Measurements from ENCODE around the gene REG4.

Gene REG4

DNA sequence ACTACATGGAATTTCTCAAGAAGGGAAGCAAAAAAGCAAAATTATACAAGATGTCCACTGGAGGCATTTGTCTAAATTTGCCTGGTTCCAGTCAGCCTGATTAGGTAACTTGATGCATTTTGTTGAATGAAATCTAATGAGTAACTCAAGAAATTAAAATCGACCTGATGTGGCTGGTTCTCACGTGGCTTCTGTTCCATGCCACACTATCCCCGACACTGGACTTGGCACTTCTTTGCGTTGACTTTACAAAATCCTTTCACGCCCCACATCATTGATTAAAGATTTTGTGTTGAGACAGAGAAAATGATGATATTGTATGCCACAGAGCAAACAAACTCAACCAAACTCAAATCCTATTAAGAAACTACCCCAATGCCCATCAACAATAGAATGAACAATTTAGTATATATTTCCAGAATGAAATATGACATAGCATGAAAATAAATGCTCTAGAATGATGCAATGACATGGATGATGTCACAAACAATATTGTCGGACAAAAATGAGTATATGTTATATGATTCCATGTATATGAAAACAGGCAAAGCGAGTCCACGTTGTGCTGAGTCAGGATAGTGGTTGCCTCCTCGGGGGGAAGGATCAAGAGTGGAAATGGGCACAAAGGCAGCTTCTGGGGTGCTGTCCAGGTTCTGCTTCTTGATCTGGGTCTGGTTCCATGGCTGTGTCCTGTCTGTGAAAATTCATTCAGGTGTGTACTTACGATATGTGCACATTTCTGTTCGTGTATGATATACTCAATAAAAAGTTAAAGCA is 29.6 kb downstream of the REG4 start:
- TF ChIP-seq CTCF (IDR thresholded peaks at IDR 0.05; ENCODE audit: low read depth, low read length, missing control alignments): no peak
- no peak for DNase-seq (ENCODE audit: low read depth)
- no peak overlapping the region for H3K4me3 ChIP-seq (ENCODE audit: low read depth, low read length)

- no peak for TF ChIP-seq CTCF (IDR thresholded peaks at IDR 0.05; ENCODE audit: low read depth, low read length, missing control alignments)
- no peak for DNase-seq (ENCODE audit: low read depth)
- no peak overlapping the region for H3K4me3 ChIP-seq (ENCODE audit: low read depth, low read length)
Measured at GRCh38 chr1:119779869-119780356, 31.3 kb downstream of the REG4 start.

DNA sequence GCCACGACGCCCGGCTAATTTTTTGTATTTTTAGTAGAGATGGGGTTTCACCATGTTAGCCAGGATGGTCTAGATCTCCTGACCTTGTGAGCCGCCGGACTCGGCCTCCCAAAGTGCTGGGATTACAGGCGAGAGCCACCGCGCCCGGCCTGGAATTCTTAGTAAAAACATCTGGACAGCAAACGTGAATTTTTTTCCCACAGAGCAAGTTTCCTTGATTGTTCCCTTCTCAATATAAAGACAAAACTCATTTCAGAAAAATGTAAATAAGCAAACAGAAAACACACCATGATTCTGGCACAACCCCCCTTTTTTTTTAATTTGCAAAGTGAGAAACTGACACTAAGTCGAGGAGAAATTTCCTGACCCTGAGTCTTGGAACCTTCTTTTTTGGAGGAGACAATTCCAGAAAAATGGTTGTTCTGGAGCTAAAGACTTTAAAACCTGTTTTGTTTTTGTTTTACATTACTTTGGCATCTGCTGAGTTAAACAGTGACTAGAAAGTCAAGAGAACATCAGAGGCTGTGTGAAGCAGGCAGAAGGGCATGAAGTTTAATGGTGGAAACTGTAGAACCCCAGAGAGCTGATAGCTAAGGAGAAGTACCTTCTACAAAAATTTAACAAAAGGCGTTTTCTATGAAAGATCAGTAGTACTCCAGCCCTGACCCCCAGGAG is 32.2 kb downstream of the REG4 start:
- DNase-seq (ENCODE audit: low read depth): no peak
- TF ChIP-seq CTCF (IDR thresholded peaks at IDR 0.05; ENCODE audit: low read depth, low read length, missing control alignments): no peak

GRCh38 chr1:119778359-119778758 is 32.9 kb downstream of the REG4 start:
- no peak for TF ChIP-seq CTCF (IDR thresholded peaks at IDR 0.05; ENCODE audit: low read depth, low read length, missing control alignments)
- DNase-seq (ENCODE audit: low read depth): no peak
- H3K4me3 ChIP-seq (ENCODE audit: low read depth, low read length): no peak overlapping the region

More for the DNA sequence above, 32.2 kb downstream of the REG4 start:
- no peak overlapping the region for H3K4me3 ChIP-seq (ENCODE audit: low read depth, low read length)

- TF ChIP-seq CTCF (IDR thresholded peaks at IDR 0.05; ENCODE audit: low read depth, low read length, missing control alignments): no peak
- no peak for DNase-seq (ENCODE audit: low read depth)
Measured at GRCh38 chr1:119774746-119775490, 36.3 kb downstream of the REG4 start.

GRCh38 chr1:119773711-119774241 is 37.5 kb downstream of the REG4 start:
- no peak for DNase-seq (ENCODE audit: low read depth)
- H3K4me3 ChIP-seq (ENCODE audit: low read depth, low read length): no peak overlapping the region
- no peak for TF ChIP-seq CTCF (IDR thresholded peaks at IDR 0.05; ENCODE audit: low read depth, low read length, missing control alignments)

More at GRCh38 chr1:119774746-119775490, 36.3 kb downstream of the REG4 start:
- no peak overlapping the region for H3K4me3 ChIP-seq (ENCODE audit: low read depth, low read length)

Data from GM12864 (cell line).